Transverse colon (tissue), 3 donors: ENCODE results near the gene KHDC4.

ENCODE experiments used
- CTCF ChIP-seq, 5 experiments: fragments of 200-600 bp in 3 of 5; fragments of 450-650 bp in 2 of 5; sonication (generic) in 3 of 5; IDR thresholded peaks; 1 replicate in 2 of 5; 2 replicates in 3 of 5; pipeline ENCODE4 v1.5.1; 2016 to 2017; ENCODE audit warnings: antibody characterized with exemption in 5 of 5, inconsistent platforms in 3 of 5, mild to moderate bottlenecking in 2 of 5, moderate library complexity in 1 of 5
- POLR2A ChIP-seq: fragments of 450-650 bp; IDR thresholded peaks from one replicate; pipeline ENCODE4 v1.6.1; 2016; ENCODE audit warnings: antibody characterized with exemption, mild to moderate bottlenecking, moderate library complexity

GRCh38 chr1:155975375-155976061 lies 41.3 kb upstream of the KHDC4 start:
- TF ChIP-seq POLR2A (no peak), CTCF (IDR thresholded peaks at IDR 0.05) (no peak)
